Heart left ventricle (tissue), 16 donors: Measurements from ENCODE around the gene CCS. TPM values are rescaled to one million over a fixed set of nuclear protein-coding genes. Genes with fewer than 3 reads are reported as not detected.

ENCODE experiments used
- ATAC-seq, 4 donors: fragments of 200-7000 bp; cut with Tn5 transposase; one replicate each; pipeline ENCODE4 v1.9.1; 2020 to 2022; ENCODE audit warnings: moderate library complexity in 4 of 4, mild to moderate bottlenecking in 3 of 4, moderate number of reproducible peaks in 1 of 4
- DNase-seq, 5 donors: peaks; one replicate each; pipeline ENCODE4 v3.0.0-alpha.2; 2020
- H3K27ac ChIP-seq, 12 donors: fragments of 200-600 bp; sonication (generic) in 4 of 12; one replicate each; pipeline versions ENCODE4 v1.5.0 to v1.8.0; 2016 to 2022; ENCODE audit warnings: mild to moderate bottlenecking in 2 of 12
- H3K27me3 ChIP-seq, 9 donors: fragments of 200-600 bp; sonication (generic) in 2 of 9; one replicate each; pipeline versions ENCODE4 v1.5.1 to v1.8.0; 2016 to 2022; ENCODE audit warnings: mild to moderate bottlenecking in 3 of 9
- H3K36me3 ChIP-seq, 9 donors: fragments of 200-600 bp; sonication (generic) in 2 of 9; one replicate each; pipeline versions ENCODE4 v1.5.0 to v1.8.0; 2018 to 2022; ENCODE audit warnings: mild to moderate bottlenecking in 2 of 9
- H3K4me1 ChIP-seq, 12 donors: fragments of 200-600 bp; sonication (generic) in 4 of 12; one replicate each; pipeline versions ENCODE4 v1.5.0 to v1.8.0; 2016 to 2022; ENCODE audit warnings: mild to moderate bottlenecking in 3 of 12
- H3K4me3 ChIP-seq, 12 donors: fragments of 200-600 bp; sonication (generic) in 4 of 12; one replicate each; pipeline versions ENCODE4 v1.5.0 to v1.8.0; 2017 to 2022; ENCODE audit warnings: mild to moderate bottlenecking in 9 of 12, moderate library complexity in 4 of 12
- H3K9me3 ChIP-seq, 12 donors: fragments of 200-600 bp; sonication (generic) in 4 of 12; one replicate each; pipeline versions ENCODE4 v1.5.0 to v1.8.0; 2016 to 2022; ENCODE audit warnings: mild to moderate bottlenecking in 1 of 12
- POLR2A ChIP-seq, 2 donors: fragments of 450-650 bp; IDR thresholded peaks; one replicate each; pipeline ENCODE4 v1.6.1; 2017; ENCODE audit warnings: antibody characterized with exemption in 2 of 2, mild to moderate bottlenecking in 2 of 2, moderate library complexity in 2 of 2
- WGBS, 4 donors: extraction: QIAGEN DNeasy Blood & Tissue Kit in 2 of 4; methylation state at CpG; one replicate each; pipeline versions ENCODE4 v1.1.5 to v1.1.7; 2013 to 2018; 5-methylcytosine and 5-hydroxymethylcytosine counted together
- intact Hi-C, 10 donors: fragments of 100-400 bp; cut with DNase I; formaldehyde crosslinking; loops; one replicate each; pipeline versions ENCODE4 v1.11.1 to v1.14.2; 2022
- polyA plus RNA-seq, 2 donors: library from polyadenylated mRNA; stranded (reverse); fragments of 200-250 nt; gene quantifications; one replicate each; pipeline ENCODE4 v1.2.3, GENCODE V29; 2013
- total RNA-seq, 9 donors: library from RNA; depleted of rRNA in 2 of 9; stranded (reverse); fragments of >200 nt in 2 of 9; fragmentation: NEBNext Ultra II Directional in 3 of 9; extraction: Animal tissue kit (Norgen Biotek cat#: 25700) in 3 of 9; gene quantifications; one replicate each; pipeline versions ENCODE4 v1.1.0 to v1.2.4, GENCODE V29; 2016 to 2023
- TF ChIP-seq, protein P1 (sequence below), 12 donors: fragments of 200-600 bp; sonication (generic) in 4 of 12; IDR thresholded peaks; one replicate each; pipeline versions ENCODE4 v1.5.0 to v1.8.0; 2018 to 2022; ENCODE audit warnings: antibody characterized with exemption in 12 of 12, mild to moderate bottlenecking in 5 of 12
- donor health status: ischemic (EF 13 %, LVEDD 7.1; RV severe dilation, severe dysfunction).
- donor health status: healthy with polysubstance abuse.
- donor health status: DM: no; HTN: yes; CAD: no.
- donor health status: DM: no; HTN: no; CAD: no.
- donor health status: ischemic (EF 25% LVEDD 6.9; RV normal size, moderate dysfunction).
- donor health status: ischemic (EF 25% LVEDD 5.7; RV mildly dilated, moderate dysfunction).
- donor health status: healthy.
- donor health status: DM: yes; HTN: yes; CAD: no.
- donor health status: ischemic (EF 35%, LVEDD 5.7; RV mildly dilated, moderate dysfunction).
- donor health status: nonischemic (EF 11% LVEDD 7.7; RV severe dilation, severe dysfunction).
- donor health status: DM: yes; HTN: yes; CAD: no.
- donor health status: PGD.
- donor health status: ischemic (EF 29% LVEDD 5.4; RV normal size, mild dysfunction).
- donor health status: nonischemic (EF 23%, LVEDD 6.1; RV moderate dilation, normal function).

Gene CCS
- total and polyA plus RNA-seq, 11 donors = 13.9 to 41.1 (median 20.1) TPM

GRCh38 chr11:66545701-66546367 lies 47.2 kb upstream of the CCS start, which contains the start of gene ZDHHC24:
Gene ZDHHC24, minus strand, starts transcription at chr11:66546048. Its CDS starts 45 bp downstream, at chr11:66546003.
- Histone ChIP-seq H3K27me3 (no peaks in the 10 kb centered on the region), H3K9me3 (no peaks in the 10 kb centered on the region), H3K4me1 (peaks cover 2 to 40% (median 22%) of the 10 kb centered on the region in 12 donors), H3K4me3 (peak within 1 kb of the TSS; percentile 67 to 98 (median 83)), H3K36me3 (peaks cover 0 to 21% (median 16%) of the 10 kb centered on the region in 9 donors), H3K27ac (peak within 1 kb of the TSS in 9 of 12 donors; percentile 61 to 85 (median 71))
- DNase-seq = peak; percentile 97 to 99 (median 98)
- TF ChIP-seq POLR2A (IDR thresholded peaks at IDR 0.05) = peak in 1 of 2 donors; percentile 78
- TF ChIP-seq, protein P1, sequence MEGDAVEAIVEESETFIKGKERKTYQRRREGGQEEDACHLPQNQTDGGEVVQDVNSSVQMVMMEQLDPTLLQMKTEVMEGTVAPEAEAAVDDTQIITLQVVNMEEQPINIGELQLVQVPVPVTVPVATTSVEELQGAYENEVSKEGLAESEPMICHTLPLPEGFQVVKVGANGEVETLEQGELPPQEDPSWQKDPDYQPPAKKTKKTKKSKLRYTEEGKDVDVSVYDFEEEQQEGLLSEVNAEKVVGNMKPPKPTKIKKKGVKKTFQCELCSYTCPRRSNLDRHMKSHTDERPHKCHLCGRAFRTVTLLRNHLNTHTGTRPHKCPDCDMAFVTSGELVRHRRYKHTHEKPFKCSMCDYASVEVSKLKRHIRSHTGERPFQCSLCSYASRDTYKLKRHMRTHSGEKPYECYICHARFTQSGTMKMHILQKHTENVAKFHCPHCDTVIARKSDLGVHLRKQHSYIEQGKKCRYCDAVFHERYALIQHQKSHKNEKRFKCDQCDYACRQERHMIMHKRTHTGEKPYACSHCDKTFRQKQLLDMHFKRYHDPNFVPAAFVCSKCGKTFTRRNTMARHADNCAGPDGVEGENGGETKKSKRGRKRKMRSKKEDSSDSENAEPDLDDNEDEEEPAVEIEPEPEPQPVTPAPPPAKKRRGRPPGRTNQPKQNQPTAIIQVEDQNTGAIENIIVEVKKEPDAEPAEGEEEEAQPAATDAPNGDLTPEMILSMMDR (IDR thresholded peaks at IDR 0.05) = peak in 1 of 12 donors; percentile 9
- intact Hi-C loops = no loop called here
- ATAC-seq = peak; percentile 95 to 99 (median 98)
- WGBS, 4 donors = 0 to 1% (median 1%) methylated on average over 27 to 71 of the region's 71 CpGs

DNA sequence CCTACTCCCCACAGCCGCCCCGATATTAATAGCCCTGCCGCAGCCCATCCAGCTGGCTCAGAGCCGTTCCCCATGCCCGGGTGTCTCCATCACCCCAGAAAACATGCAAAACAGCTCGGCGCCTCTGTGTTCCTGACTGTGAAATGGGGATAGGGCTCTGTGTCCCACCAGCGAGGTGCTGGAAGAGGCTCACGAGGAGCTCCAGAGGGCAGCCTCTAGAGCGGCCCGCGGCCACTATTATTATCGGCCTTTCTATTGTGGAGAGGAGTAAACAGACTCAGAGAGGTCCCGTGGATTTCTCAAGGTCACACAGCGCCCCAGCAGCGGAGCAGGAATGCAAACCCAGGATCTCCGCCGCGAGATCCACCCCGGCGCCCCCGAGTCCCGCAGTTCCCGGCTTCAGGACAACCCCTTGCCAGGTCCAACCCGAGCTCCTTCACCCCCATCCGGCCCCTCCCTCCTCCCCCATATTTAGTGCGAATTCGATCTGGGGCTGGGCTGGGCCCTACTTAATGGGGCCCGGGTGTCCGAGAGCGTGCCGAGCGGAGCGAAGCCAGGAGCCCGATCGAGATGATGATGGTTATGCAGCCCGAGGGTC lies 46.5 kb upstream of the CCS start, which contains the start of gene ACTN3:
ACTN3 (plus strand) TSS at position 536 of the 598 bp plus-strand sequence; CDS start at position 571, 35 bp downstream.
- H3K27ac ChIP-seq = peak within 1 kb of the TSS in 9 of 12 donors; percentile 61 to 85 (median 71)

GRCh38 chr11:66546966-66547661 lies 45.9 kb upstream of the CCS start:
- ATAC-seq = no peak
- Histone ChIP-seq H3K36me3 (peaks cover 0 to 11% (median 3%) of the 10 kb centered on the region in 9 donors), H3K9me3 (no peaks in the 10 kb centered on the region), H3K27ac (peak overlapping the region in 1 of 12 donors; percentile 85), H3K4me3 (peak overlapping the region in 8 of 12 donors; percentile 67 to 98 (median 84)), H3K27me3 (no peaks in the 10 kb centered on the region), H3K4me1 (peaks cover 2 to 40% (median 22%) of the 10 kb centered on the region in 12 donors)
- TF ChIP-seq, protein P1 (IDR thresholded peaks at IDR 0.05) = no peak
- TF ChIP-seq POLR2A (IDR thresholded peaks at IDR 0.05) = no peak
- no peak for DNase-seq
- intact Hi-C loops = no loop called here
- WGBS, 4 donors = 29 to 44% (median 31%) methylated on average over 14 to 18 of the region's 18 CpGs

More for the DNA sequence above, 46.5 kb upstream of the CCS start, which contains the start of gene ACTN3:
- Histone ChIP-seq H3K36me3 (peaks cover 0 to 15% (median 10%) of the 10 kb centered on the region in 9 donors), H3K9me3 (no peaks in the 10 kb centered on the region), H3K27me3 (no peaks in the 10 kb centered on the region), H3K4me3 (peak within 1 kb of the TSS; percentile 67 to 98 (median 83)), H3K4me1 (peaks cover 2 to 40% (median 22%) of the 10 kb centered on the region in 12 donors)
- intact Hi-C loops = no loop called here
- ATAC-seq (peak in 1 of 4 donors; percentile 28), DNase-seq (peak in 3 of 5 donors; percentile 40 to 56 (median 46))
- WGBS, 4 donors = 3 to 5% (median 3%) methylated on average over 29 to 37 of the region's 37 CpGs
- TF ChIP-seq, protein P1 (IDR thresholded peaks at IDR 0.05) = no peak
- TF ChIP-seq POLR2A (IDR thresholded peaks at IDR 0.05) = no peak
